Hematopoietic multipotent progenitor cell treated with erythropoietin and hydrocortisone succinate and interleukin-3 and kit ligand, for 15 days (in vitro differentiated cells): Measurements from ENCODE around the gene SPEN.
"Not testable (repeated sequence)": the region's sequence is repeated elsewhere in the genome, so short reads cannot be mapped to it uniquely, and the experiment has no call there.

ENCODE experiments used
- DNase-seq: peaks from one replicate; pipeline ENCODE4 v3.0.0-alpha.2; 2015; ENCODE audit warnings: low spot score

SPEN gene

GRCh38 chr1:15858069-15858670 lies 10.7 kb downstream of the SPEN start:
- no peak for DNase-seq

GRCh38 chr1:15858672-15859372 lies 11.3 kb downstream of the SPEN start:
- no peak for DNase-seq

DNA sequence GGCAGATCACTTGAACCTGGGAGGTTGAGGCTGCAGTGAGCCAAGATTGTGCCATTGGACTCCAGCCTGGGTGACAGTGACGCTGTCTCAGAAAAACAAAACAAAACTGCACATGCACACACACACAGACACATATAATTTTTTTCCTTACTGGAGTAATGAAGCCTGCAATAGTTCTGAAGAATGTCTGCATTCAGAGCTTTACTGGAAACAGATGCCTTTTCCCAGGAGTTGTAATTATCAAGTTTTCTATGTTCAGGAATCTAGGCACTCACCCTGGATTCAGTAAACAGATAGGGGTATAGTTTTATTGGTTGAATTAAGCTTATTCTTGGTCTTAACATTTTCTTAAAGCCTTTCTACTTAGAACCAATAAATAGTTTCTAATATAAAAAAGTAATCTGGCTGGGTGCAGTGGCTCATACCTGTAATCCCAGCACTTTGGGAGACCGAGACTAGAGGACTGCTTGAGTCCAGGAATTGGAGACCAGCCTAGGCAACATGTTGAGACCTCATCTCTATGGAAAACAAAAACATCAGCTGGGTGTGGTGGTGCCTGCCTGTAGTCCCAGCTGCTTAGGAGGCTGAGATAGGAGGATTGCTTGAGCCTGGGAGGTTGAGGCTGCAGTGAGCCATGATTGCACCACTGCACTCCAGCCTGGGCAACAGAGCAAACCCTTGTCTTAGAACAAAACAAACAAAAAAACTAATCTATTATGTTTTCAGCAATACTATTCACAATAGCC lies 15.8 kb downstream of the SPEN start:
- no peak for DNase-seq

- no peak for DNase-seq
These were observed 19.3 kb downstream of the SPEN start for GRCh38 chr1:15866721-15867201.

DNA sequence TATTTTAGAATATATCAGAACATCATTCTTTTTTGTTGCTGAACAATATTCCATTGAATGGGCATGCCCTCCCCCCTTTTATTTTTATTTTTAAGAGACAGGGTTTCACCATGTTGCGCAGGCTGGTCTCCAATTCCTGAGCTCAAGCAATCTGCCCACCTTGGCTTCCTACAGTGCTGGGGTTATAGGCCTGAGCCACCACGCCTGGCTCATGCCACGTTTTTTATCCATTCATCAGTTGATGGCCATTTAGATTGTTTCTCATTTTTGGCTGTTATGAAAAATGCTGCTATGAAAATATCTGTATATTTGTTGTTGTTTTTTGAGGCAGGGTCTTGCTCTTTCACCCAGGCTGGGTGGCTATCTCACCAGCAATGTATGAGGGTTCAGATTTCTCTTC lies 19.8 kb downstream of the SPEN start:
- DNase-seq = no peak

GRCh38 chr1:15869413-15869812 lies 21.9 kb downstream of the SPEN start:
- no peak for DNase-seq

- no peak for DNase-seq
These were observed 22.9 kb downstream of the SPEN start for GRCh38 chr1:15870421-15870820.

DNA sequence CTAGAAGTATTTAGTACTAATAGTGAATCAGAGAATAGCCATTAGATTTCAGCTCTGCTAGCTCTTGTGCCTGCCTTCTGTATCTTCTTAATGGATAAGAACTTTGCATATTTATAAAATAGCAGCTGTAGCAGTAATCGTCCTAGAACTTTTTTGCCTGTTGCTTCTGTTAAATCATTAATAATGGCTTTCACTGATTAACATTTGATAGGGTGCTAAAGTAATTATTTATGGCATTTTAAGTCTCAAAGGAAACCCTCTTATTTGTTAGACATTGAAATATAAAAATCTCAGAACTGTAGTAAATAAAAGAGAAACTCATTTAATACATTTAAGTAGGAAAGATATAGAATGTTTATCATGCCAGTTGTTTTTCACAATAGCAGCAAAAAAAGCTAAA lies 27.0 kb downstream of the SPEN start:
- no peak for DNase-seq

GRCh38 chr1:15876357-15877055 lies 29.0 kb downstream of the SPEN start:
- DNase-seq = no peak

- DNase-seq = no peak
These were observed 34.5 kb downstream of the SPEN start for GRCh38 chr1:15881961-15882360.

- DNase-seq = no peak
These were observed 35.2 kb downstream of the SPEN start for GRCh38 chr1:15882665-15883064.

DNA sequence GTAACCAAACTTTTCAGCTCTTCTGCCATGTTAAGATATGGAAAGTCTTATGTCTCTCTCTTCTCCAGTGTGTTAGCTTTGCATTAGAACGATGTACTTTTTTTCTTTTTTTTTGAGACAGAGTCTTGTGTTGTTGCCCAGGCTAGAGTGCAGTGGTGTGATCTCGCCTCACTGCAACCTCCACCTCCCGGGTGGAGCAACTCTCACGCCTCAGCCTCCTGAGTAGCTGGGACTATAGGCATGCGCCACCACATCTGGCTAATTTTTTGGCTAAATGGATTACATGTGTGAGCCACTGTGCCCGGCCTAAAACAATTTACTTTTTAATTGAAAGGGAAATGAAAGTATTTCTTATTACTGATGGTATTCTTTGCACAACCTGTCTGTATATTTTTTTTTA lies 35.8 kb downstream of the SPEN start:
- no peak for DNase-seq

- no peak for DNase-seq
These were observed 37.0 kb downstream of the SPEN start for GRCh38 chr1:15884477-15884876.

GRCh38 chr1:15885269-15885668 lies 37.8 kb downstream of the SPEN start:
- no peak for DNase-seq

DNA sequence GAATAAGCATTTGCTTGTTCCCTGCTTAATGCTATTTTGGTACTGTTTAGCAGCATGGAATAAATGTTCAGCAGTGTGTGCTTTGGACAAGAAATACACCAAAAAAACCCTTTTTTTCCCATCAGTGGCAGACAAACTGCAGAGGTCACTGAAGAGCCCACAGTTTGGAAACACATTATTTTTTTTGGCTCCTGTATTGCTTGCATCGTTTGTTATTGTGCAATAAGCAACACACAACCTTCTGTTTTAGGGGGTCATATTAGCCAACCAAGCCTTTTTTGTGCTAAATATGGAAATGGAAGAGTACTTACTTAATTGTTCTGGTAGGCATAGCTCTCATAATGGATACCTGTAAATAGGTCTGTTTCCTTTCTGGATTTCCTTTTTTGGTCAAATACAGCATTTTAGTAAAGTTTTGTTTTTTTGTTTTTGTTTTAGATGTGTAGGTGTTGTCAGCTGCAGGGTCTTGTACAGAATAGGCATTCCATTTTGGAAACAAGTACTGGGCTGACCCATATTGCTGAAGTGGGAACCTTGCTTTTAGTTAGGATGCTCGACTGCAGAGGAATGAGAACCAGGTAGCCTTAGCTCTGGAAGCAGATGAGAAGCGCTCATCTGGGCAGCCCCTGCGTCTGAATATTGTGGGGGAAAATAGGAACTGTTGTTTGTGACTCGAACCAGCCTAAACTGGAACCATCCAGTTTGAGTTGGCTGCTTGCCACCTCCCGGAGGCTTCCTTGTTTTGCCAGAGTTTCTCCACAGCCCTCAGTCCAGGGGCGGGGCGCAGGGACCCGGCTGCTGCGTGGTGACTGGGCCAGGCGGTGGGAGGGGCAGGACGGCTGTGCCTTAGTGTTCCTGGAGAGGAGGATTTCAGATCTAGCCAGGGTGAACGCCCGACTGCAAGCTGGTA lies 38.4 kb downstream of the SPEN start:
- DNase-seq = peak; percentile 80

DNA sequence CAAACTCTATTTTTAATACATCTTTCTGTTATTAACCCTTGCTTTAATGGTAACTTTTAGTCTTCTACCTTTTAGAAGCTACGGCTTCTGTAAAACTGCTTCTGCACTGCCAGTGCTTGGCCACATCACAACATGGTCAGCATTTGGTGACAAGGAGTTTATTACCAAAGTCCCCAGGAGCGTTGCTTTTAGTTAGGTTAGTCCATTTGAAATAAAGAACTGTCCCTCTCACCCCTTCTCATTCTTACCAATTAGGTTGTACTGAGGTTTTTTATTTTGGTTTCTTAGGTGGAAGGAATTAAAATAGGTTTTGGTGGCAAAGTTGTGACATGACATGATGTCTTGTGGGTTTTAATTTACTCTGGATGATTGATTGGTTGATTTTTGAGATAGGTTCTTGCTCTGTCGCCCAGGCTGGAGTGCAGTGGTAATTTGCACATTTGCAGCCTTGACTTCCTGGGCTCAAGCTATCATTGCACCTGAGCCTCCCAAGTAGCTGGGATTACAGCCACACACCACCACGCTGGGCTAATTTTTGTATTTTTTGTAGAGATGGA lies 39.2 kb downstream of the SPEN start:
- DNase-seq = no peak

DNA sequence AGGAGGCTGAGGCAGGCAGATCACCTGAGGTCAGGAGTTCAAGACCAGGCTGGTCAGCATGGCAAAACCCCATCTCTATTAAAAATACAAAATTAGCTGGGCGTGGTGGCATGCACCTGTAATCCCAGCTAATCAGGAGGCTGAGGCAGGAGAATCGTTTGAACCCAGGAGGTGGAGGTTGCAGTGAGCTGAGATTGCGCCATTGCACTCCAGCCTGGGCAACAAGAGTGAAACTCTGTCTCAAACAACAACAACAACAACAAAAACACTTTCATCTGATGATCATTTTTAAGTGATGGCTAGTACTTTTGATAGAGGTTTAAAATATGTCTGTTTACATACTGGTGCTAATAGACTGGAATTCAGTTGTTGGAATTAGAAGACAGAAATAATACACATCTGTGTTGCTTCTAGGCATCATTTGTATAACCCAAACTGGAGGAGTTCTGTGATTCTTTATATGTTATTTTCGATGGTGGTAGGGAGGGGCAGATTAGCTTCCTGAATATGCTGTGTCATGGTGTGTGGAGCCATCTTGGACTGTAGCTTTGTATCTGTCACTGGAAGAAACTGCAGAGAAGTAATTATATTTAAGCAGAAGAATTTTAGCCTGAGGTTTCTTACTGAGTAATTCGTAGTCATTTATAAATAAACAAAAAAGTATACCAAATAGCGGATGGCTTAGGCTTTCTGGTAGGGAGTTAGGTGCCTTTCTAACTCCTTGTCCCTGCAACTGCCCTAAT lies 45.5 kb downstream of the SPEN start:
- peak; percentile 79 for DNase-seq

DNA sequence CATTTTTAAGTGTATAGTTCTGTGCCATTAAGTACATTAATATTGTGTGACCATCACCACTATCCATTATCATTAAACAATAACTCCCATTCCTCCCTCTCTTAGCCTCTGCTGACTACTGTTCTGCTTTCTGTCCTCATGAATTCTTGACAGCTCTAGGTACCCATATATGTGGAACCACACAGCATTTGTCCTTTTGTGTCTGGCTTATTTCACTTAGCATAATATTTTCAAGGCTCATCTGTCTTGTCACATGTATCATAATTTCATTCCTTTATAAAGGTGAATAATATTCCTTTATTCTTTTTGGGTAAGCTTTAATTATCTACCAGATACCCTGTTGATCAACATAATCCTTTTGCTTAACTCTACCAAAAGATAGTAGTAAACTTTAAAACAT lies 47.7 kb downstream of the SPEN start:
- no peak for DNase-seq

DNA sequence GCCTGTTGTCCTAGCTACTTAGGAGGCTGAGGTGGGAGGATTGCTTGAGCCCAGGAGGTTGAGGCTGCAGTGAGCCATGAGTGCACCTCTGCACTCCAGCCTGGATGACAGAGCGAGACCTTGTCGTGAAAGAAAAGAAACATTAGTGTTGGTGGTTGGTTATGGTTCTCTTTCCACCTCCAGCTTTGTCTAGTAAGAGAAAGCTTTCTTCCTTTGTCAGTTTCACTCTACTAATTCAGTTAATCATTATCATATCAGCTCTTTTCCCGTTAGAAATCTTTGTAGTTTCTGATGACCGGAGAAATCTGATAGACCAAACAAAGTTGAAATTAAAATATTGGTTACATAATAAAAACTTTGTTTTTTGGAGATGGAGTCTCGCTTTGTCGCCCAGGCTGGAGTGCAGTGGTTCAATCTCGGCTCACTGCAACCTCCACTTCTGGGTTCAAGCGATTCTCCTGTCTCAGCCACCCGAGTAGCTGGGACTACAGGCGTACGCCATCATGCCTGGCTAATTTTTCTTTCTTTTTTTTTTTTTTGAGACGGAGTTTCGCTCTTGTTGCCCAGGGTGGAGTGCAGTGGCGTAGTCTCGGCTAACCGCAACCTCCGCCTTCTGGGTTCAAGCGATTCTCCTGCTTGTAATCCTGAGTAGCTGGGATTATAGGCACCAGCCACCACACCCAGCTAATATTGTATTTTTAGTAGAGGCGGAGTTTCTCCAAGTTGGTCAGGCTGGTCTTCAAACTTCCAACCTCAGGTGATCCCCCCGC lies 49.5 kb downstream of the SPEN start:
- DNase-seq = not testable (repeated sequence)

DNA sequence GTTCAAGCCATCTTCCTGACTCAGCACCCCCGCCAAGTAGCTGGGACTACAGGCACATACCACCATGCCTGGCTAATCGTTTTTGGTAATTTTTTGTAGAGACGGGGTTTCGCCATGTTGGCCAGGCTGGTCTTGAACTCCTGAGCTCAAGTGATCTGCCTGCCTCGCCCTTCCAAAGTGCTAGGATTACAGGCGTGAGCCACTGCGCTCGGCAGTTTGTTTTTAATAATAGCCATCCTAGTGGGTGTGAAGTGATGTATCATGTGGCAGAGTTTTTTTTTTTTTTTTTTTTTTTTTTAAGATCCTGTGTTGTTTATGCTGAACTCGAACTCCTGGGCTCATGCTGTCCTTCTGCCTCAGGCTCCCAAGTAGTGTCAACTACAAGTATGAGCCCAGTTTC lies 51.8 kb downstream of the SPEN start:
- no peak for DNase-seq
